ENCODE data around the gene NCKAP5. TPM values are rescaled to one million over a fixed set of nuclear protein-coding genes. Genes with fewer than 3 reads are reported as not detected.

NCKAP5 gene
- polyA plus RNA-seq, 2 of the 4 experiments (the other 2 are of a cell fraction), result 3.0 to 4.1 TPM

DNA sequence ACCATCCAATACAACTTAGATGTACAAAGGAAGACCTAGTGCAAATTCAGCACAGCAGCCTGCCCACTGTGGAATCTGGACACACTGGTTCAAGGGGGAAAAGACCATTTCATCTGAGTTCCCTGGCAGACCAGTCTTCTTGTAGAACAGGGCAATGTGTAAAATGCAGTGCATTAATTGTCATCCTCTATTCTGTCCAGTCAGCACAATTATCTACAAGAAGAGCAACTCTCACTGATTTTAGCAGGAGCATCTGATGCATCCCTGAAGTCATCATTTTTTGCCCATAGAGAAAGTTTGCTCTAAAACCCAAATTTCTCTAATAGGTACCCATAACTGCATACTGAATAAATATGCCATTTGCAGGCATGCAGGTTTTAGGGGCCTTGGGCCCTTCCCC is 816.4 kb downstream of the NCKAP5 start:
- peaks cover 5% of the 10 kb centered on the region; the same call in 2 of the 3 replicates for H3K4me1 ChIP-seq
- no peak overlapping the region for H3K27ac ChIP-seq
- H3K9me3 ChIP-seq, result no peaks in the 10 kb centered on the region
- no peak overlapping the region for H3K4me2 ChIP-seq
- POLR2A ChIA-PET, result no interaction called here
- H3K4me3 ChIP-seq, result no peak overlapping the region
- TF ChIP-seq MAFK (IDR thresholded peaks at IDR 0.05; ENCODE audit: partially characterized antibody) (peak; percentile 93), ZFP36 (IDR thresholded peaks at IDR 0.05; ENCODE audit: borderline replicate concordance, partially characterized antibody) (no peak)
- ATAC-seq (no peak), DNase-seq (ENCODE audit: low read depth in 1 of 2, low spot score in 1 of 2) (no peak), FAIRE-seq (no peak)
- CTCF ChIA-PET, result no interaction called here

GRCh38 chr2:132750606-132751005 is 817.7 kb downstream of the NCKAP5 start:
- Histone ChIP-seq H3K4me3 (no peak overlapping the region), H3K4me2 (no peak overlapping the region), H3K9me3 (no peaks in the 10 kb centered on the region), H3K4me1 (no peaks in the 10 kb centered on the region), H3K27ac (no peak overlapping the region)
- ChIA-PET POLR2A (no interaction called here), CTCF (interaction anchor here (0.7 kb wide), 1 partner anchor 10 kb away, joined by 3 read pairs; no protein-coding TSS in a partner anchor)
- FAIRE-seq (no peak), ATAC-seq (no peak), DNase-seq (ENCODE audit: low read depth in 1 of 2, low spot score in 1 of 2) (no peak)
- TF ChIP-seq, protein P1, sequence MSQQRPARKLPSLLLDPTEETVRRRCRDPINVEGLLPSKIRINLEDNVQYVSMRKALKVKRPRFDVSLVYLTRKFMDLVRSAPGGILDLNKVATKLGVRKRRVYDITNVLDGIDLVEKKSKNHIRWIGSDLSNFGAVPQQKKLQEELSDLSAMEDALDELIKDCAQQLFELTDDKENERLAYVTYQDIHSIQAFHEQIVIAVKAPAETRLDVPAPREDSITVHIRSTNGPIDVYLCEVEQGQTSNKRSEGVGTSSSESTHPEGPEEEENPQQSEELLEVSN (IDR thresholded peaks at IDR 0.05; ENCODE audit: borderline replicate concordance, low read depth), result no peak
- TF ChIP-seq ELK1 (IDR thresholded peaks at IDR 0.05; ENCODE audit: low read depth, low read length) (no peak), ATOH8 (CRISPR knock-in tag; IDR thresholded peaks at IDR 0.05; ENCODE audit: low read depth) (no peak)

DNA sequence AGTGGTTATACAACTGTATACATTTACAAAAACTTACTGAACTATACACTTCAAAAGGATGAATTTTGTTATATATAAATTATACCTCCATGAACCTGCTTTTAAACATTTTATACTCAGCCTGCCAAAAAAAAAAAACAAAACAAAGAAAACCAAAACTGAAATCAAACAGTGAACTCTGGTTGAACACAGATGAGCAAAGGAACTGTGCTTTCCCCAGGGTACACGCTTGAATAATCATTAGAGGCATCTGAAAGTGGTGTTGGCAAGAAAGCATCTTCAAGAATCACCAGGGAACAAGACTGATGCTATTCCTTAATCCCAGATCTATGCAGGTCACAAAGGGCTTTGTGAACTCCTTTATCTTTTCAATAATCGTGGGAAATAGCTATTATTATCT is 821.2 kb downstream of the NCKAP5 start:
- H3K4me3 ChIP-seq, result no peak overlapping the region
- 37% methylated on average over 2 of the region's 2 CpGs for WGBS (ENCODE audit: missing lambda C conversion rate)
- ChIA-PET POLR2A (no interaction called here), CTCF (no interaction called here)
- H3K9me3 ChIP-seq, result no peaks in the 10 kb centered on the region
- FAIRE-seq, result no peak
- DNase-seq (ENCODE audit: low read depth in 1 of 2, low spot score in 1 of 2), result no peak
- H3K27ac ChIP-seq, result no peak overlapping the region
- H3K4me1 ChIP-seq, result no peaks in the 10 kb centered on the region
- no peak overlapping the region for H3K4me2 ChIP-seq
- ATAC-seq, result no peak
- no peak for TF ChIP-seq EP300 (IDR thresholded peaks at IDR 0.05)
- no peak for TF ChIP-seq EHMT2 (IDR thresholded peaks at IDR 0.05; ENCODE audit: low read depth)
- no peak for TF ChIP-seq CBX8 (IDR thresholded peaks at IDR 0.05)
- TF ChIP-seq FOXS1 (CRISPR knock-in tag; IDR thresholded peaks at IDR 0.05), result no peak
- TF ChIP-seq, protein P2, sequence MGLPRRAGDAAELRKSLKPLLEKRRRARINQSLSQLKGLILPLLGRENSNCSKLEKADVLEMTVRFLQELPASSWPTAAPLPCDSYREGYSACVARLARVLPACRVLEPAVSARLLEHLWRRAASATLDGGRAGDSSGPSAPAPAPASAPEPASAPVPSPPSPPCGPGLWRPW (IDR thresholded peaks at IDR 0.05), result no peak
- TF ChIP-seq KDM5A (IDR thresholded peaks at IDR 0.05), result no peak
- TF ChIP-seq POLR2AphosphoS2 (conservative IDR thresholded peaks at IDR 0.05; ENCODE audit: low read length), result no peak
- TF ChIP-seq POLR2A (IDR thresholded peaks at IDR 0.05; ENCODE audit: low read length), result no peak
- TF ChIP-seq HOXB5 (CRISPR knock-in tag; IDR thresholded peaks at IDR 0.05), result no peak
- no peak for TF ChIP-seq ESRRA (IDR thresholded peaks at IDR 0.05; ENCODE audit: borderline replicate concordance, low read length)
- TF ChIP-seq GATA3 (IDR thresholded peaks at IDR 0.05; ENCODE audit: borderline replicate concordance), result no peak
- no peak for TF ChIP-seq PHF8 (IDR thresholded peaks at IDR 0.05; ENCODE audit: borderline replicate concordance, low read depth)
- TF ChIP-seq JUNB (IDR thresholded peaks at IDR 0.05), result no peak
- TF ChIP-seq ZC3H11A (IDR thresholded peaks at IDR 0.05), result no peak
- TF ChIP-seq CHD2 (IDR thresholded peaks at IDR 0.05; ENCODE audit: low read length, partially characterized antibody), result no peak
- TF ChIP-seq, protein P1 (IDR thresholded peaks at IDR 0.05; ENCODE audit: borderline replicate concordance, low read depth), result no peak
- TF ChIP-seq, protein P3, sequence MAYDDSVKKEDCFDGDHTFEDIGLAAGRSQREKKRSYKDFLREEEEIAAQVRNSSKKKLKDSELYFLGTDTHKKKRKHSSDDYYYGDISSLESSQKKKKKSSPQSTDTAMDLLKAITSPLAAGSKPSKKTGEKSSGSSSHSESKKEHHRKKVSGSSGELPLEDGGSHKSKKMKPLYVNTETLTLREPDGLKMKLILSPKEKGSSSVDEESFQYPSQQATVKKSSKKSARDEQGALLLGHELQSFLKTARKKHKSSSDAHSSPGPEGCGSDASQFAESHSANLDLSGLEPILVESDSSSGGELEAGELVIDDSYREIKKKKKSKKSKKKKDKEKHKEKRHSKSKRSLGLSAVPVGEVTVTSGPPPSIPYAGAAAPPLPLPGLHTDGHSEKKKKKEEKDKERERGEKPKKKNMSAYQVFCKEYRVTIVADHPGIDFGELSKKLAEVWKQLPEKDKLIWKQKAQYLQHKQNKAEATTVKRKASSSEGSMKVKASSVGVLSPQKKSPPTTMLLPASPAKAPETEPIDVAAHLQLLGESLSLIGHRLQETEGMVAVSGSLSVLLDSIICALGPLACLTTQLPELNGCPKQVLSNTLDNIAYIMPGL (CRISPR knock-in tag; IDR thresholded peaks at IDR 0.05; ENCODE audit: borderline replicate concordance), result no peak

Data from A549 (cell line).